ENCODE results near the gene DPAGT1. TPM values are rescaled to one million over a fixed set of nuclear protein-coding genes. Genes with fewer than 3 reads are reported as not detected.

The DPAGT1 gene
- total and polyA plus RNA-seq, 2 of the 8 experiments (the other 6 are each of a cell fraction or from before 2014, with no cell fraction given): 59.8 to 236 TPM

- no peak overlapping the region for H4K91ac ChIP-seq (replicated peaks; ENCODE audit: insufficient read length, low read length)
- H2BK120ac ChIP-seq (replicated peaks; ENCODE audit: low read depth, low read length): no peak overlapping the region
- no peak overlapping the region for H2BK5ac ChIP-seq (ENCODE audit: low read depth, low read length)
- FAIRE-seq (no peak), DNase-seq (ENCODE audit: low read depth in 1 of 2, low spot score in 2 of 2) (no peak)
- H3K56ac ChIP-seq (replicated peaks; ENCODE audit: insufficient read length, low read depth, low read length): no peak overlapping the region
- H3K36me3 ChIP-seq (ENCODE audit: control insufficient read depth in 2 of 4, insufficient read depth in 4 of 4, low read length in 3 of 4): peaks cover 57 to 85% (median 80%) of the 10 kb centered on the region in 4 experiments
- ChIA-PET CTCF (ENCODE audit: partially characterized antibody) (interaction anchor here (0.6 to 1.4 kb wide), 2 partner anchors 24 to 37 kb away, joined by 3 read pairs; no protein-coding TSS in a partner anchor), POLR2A (ENCODE audit: partially characterized antibody) (interaction anchor here (1.2 to 2.2 kb wide), 3 partner anchors 20 to 52 kb away, joined by 4 to 10 read pairs (median 4); partner anchors contain the start of genes RPS25 and TRAPPC4)
- 95% methylated on average over 7 of the region's 7 CpGs; no CpG with 5 or more reads in 1 of the 2 experiments for WGBS, 2 experiments (ENCODE audit: extremely low coverage in 1 of 2, insufficient coverage in 1 of 2, insufficient read length in 1 of 2, insufficient replicate concordance in 2 of 2, low coverage in 1 of 2, low lambda C conversion rate in 2 of 2, missing lambda C conversion rate in 1 of 2)
- no peak overlapping the region for H2BK12ac ChIP-seq (ENCODE audit: low read depth, low read length)
- no peak overlapping the region for H2AK5ac ChIP-seq (ENCODE audit: low read depth, low read length)
- no peaks in the 10 kb centered on the region for H3K9me3 ChIP-seq (ENCODE audit: insufficient read depth in 2 of 2, low read depth in 1 of 2, low read length in 1 of 2)
- H2BK15ac ChIP-seq (ENCODE audit: low read length): no peak overlapping the region
- no peak overlapping the region for H4K8ac ChIP-seq (ENCODE audit: extremely low read depth, insufficient read depth, low read length)
- no peak overlapping the region for H3K4me3 ChIP-seq (ENCODE audit: extremely low read depth in 1 of 4, insufficient read depth in 2 of 4, low read depth in 3 of 4, low read length in 4 of 4)
- H3K79me1 ChIP-seq (ENCODE audit: low read depth, low read length): 0 out of 2 replicates have a peak, but pooled peaks cover 5% of the 10 kb centered on the region
- H4K5ac ChIP-seq (ENCODE audit: insufficient read length, low read depth, low read length): no peak overlapping the region
- no peak overlapping the region for H3K14ac ChIP-seq (ENCODE audit: insufficient read length)
- H3K27me3 ChIP-seq (replicated peaks in 1 of 4; ENCODE audit: control insufficient read depth in 3 of 4, extremely low read depth in 1 of 4, insufficient read depth in 3 of 4, low read length in 3 of 4): no peaks in the 10 kb centered on the region
- no peaks in the 10 kb centered on the region; the same call in 1 of the 2 replicates for H3K23me2 ChIP-seq (ENCODE audit: low read depth, low read length)
- H2AFZ ChIP-seq (ENCODE audit: low read length): no peak overlapping the region
- H3K9ac ChIP-seq (replicated peaks in 1 of 4; ENCODE audit: extremely low read depth in 1 of 4, low read depth in 3 of 4, low read length in 3 of 4): no peak overlapping the region
- no peak overlapping the region for H3K23ac ChIP-seq (ENCODE audit: insufficient read length)
- peaks cover 0 to 3% (median 0%) of the 10 kb centered on the region in 4 experiments; a peak in 1 of 7 replicates for H3K4me1 ChIP-seq (replicated peaks in 1 of 4; ENCODE audit: control insufficient read depth in 3 of 4, insufficient read depth in 4 of 4, low read length in 3 of 4)
- no peaks in the 10 kb centered on the region for H3K79me2 ChIP-seq (ENCODE audit: control insufficient read depth in 1 of 2, insufficient read depth in 2 of 2, low read length in 2 of 2)
- H3K4me2 ChIP-seq (ENCODE audit: insufficient read depth in 1 of 2, low read depth in 2 of 2, low read length in 2 of 2): no peak overlapping the region
- no peak overlapping the region for H3K27ac ChIP-seq (ENCODE audit: low read depth, low read length)
- no peak overlapping the region for H2BK20ac ChIP-seq (ENCODE audit: low read length)
- no peak overlapping the region for H3K4ac ChIP-seq (replicated peaks; ENCODE audit: insufficient read length, low read depth, low read length)
- H4K20me1 ChIP-seq (replicated peaks in 1 of 2; ENCODE audit: control insufficient read depth in 1 of 2, insufficient read depth in 2 of 2, low read length in 2 of 2): peaks cover 3 to 29% of the 10 kb centered on the region in 2 experiments
- H3K18ac ChIP-seq (ENCODE audit: extremely low read depth, low read length): no peak overlapping the region
- no peak for TF ChIP-seq ASH2L (IDR thresholded peaks at IDR 0.05; ENCODE audit: low read length)
These were observed 52.6 kb downstream of the DPAGT1 start for GRCh38 chr11:119049081-119049480.
